Left lobe of liver (tissue), 2 donors: Measurements from ENCODE around the gene NAGA. TPM values are rescaled to one million over a fixed set of nuclear protein-coding genes. Genes with fewer than 3 reads are reported as not detected.

ENCODE experiments used
- ATAC-seq: fragments of 200-7000 bp; cut with Tn5 transposase; one replicate; pipeline ENCODE4 v1.9.1; 2020; ENCODE audit warnings: mild to moderate bottlenecking, moderate library complexity
- DNase-seq: peaks from one replicate; pipeline ENCODE4 v3.0.0-alpha.2; 2020; ENCODE audit warnings: low spot score
- total RNA-seq: library from RNA; stranded (reverse); gene quantifications from one replicate; pipeline ENCODE4 v1.2.1, GENCODE V29; 2021
- donor health status: DM: no; HTN: no; CAD: no; lungs with moderate emphysema.
- donor health status: DM: no; HTN: yes; CAD: no.

Gene NAGA
- total RNA-seq, 1 donor from 2014 or later, result 19.7 TPM

- DNase-seq (no peak), ATAC-seq (no peak)
Observed at GRCh38 chr22:42052765-42053164, 17.8 kb downstream of the NAGA start.

DNA sequence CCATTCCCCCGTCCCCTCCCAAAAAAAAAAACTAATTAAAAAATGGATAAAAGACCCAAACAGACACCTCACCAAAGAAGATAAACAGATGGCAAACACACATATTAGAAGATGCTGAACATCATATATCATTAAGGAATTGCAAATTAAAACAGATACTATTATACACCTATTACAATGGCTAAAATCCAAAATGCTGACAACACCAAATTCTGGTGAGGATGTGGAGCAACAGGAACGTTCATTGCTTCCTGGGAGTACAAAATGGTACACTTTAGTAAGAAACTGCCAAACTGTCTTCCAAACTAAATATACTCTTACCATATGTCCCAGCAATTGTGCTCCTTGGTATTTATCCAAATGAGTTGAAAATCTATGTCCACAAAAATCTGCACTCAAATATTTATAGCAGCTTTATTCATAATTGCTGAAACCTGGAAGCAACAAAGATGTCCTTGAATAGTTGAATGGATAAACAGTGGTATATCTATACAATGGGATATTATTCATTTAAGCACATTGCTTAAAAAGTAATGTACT lies 19.9 kb downstream of the NAGA start:
- DNase-seq (no peak), ATAC-seq (no peak)

DNA sequence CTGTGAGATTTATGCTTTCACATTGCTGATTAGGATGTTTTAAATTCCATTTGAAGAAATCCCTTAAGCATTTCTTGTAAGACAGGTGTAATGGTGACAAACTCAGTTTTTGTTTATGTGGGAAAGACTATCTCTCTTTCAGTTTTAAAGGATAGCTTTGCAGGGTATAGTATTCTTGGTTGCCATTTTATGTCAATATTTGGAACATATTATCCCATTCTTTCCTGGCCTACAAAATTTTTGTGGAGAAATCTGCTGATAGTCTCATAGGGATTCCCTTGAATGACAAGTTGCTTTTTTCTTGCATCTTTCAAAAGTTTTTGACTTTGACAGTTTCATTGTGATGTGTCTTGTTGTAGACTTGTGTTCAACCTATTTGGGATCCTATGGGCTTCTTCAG lies 28.8 kb downstream of the NAGA start:
- no peak for DNase-seq

GRCh38 chr22:42039271-42039670 lies 31.3 kb downstream of the NAGA start:
- ATAC-seq, result no peak

More for the DNA sequence above, 28.8 kb downstream of the NAGA start:
- ATAC-seq, result no peak

DNA sequence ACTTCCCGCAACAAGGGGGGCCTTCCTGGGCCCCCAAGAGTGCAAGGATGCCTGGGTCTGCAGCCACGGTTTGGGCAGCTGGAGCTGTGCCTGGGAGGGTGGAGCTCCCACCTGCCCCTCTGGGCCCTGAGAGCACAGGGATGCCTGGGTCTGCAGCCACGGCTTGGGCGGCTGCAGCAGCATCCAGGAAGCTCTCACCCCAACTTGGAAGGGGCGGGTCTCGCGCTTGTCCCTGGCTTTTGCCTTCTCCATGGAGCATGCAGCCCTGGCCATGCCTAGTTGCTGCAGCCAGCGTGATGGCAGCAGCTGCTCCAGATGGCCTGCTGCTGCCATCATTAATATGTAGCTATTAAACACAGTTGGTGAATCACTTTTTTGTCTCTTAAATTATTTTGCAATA lies 35.4 kb downstream of the NAGA start:
- ATAC-seq (no peak), DNase-seq (no peak)

More at GRCh38 chr22:42039271-42039670, 31.3 kb downstream of the NAGA start:
- DNase-seq, result no peak

DNA sequence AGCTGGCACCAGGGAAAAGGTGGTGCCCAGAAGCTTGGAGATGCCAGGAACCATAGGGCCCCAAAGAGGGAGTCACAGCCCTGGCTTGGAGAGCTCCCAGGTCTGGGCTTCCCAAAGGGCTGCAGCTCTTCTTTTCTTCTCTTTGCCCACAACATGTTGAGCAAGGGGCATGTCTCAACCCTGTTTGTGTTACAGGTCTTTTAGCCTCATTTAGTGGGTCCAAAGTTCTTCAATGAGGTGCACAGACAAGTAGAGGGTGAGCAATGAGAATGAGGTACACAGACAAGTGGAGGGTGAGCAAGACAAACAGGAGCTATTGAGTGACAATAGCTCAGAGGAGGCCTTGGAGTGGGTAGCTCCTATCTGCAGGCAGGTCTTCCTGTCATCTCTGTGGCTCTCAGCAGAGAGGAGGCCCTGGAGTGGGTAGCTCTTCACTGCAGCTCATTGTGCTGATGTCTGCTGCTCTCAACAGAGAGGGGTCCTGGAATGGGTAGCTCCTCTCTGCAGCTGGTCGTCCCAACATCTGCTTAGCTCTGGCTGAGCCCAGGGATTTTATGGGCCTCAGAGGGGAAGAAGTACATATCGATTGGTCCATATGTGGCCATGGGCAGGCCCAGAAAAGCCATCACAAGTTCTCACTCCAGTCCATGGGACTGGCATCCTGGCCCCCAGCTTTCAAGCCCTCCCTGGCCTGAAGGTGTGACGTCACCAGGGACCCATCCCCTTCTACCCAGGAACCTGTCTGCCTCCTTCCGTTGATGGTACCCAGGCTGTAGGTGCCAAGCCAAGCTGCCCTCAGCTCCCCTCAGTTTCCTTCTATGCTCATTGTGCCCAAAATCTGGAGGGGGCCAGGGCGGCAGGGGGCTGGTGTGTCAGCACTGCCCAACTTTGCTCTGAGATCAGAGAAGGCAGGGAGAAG lies 37.1 kb downstream of the NAGA start:
- DNase-seq, result no peak

DNA sequence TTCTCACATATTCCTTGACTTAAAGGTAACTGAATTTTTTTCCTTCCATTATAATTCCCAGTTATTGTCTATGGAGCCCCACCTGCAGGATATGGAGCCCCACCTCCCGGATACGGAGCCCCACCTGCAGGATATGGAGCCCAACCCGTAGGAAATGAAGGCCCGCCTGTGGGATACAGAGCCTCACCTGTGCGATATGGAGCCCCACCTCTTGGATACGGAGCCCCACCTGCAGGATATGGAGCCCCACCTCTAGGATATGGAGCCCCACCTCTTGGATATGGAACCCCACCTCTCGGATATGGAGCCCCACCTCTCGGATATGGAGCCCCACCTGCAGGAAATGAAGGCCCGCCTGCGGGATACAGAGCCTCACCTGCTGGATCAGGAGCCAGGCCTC lies 43.9 kb downstream of the NAGA start:
- no peak for ATAC-seq

More for the DNA sequence above, 37.1 kb downstream of the NAGA start:
- ATAC-seq, result peak; percentile 62

DNA sequence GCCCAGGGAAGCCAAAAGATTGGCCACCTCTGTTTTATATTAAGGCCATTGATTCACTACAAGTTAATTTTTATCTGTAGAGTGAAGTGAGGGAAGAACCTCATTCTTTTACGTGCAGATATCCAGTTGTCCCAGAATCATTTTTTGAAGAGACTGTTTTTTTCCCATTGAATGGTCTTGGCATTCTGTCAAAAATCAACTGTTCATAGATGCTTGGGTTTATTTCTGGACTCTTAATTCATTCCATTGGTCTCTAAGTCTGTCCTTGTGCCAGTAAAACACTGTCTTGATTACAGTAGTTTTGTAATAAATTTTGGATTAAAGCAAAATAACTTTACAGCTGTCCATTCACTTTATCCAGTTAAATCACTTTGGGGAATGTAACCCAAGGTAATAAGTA lies 45.2 kb downstream of the NAGA start:
- DNase-seq (no peak), ATAC-seq (no peak)

More for the DNA sequence above, 43.9 kb downstream of the NAGA start:
- no peak for DNase-seq

DNA sequence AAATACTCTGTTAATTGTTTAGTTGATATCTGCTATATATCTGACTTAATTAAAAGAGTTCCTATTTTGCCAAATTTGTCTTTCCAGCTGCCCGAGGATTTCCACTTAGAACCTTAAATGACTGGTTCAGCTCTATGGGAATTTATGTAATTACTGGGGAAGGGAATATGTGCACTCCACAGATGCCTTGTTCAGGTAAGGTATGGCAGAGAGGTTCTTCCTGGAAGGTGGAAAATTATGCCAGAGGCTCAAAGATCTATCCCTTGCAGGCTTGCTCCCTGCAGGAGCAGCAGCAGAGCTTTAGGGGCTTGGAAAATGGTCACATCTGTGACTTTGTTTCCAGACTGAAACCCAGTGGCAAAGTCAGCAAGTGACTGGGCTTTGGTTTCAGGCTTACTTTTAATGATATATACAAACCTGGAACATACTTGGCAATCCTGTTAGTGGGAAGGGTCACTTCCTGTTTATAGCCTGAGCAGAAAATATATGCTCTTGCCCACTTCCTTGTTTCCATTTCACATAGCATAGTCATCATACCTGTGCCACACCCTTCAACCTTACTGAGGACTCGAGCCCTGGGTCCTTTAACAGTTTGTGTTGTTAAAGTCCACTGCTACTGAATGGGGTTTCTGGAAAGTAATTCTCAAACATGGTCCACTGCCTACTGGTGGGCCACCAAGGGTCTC lies 48.3 kb downstream of the NAGA start:
- DNase-seq, result no peak
- no peak for ATAC-seq

GRCh38 chr22:42021571-42021970 lies 49.0 kb downstream of the NAGA start:
- no peak for ATAC-seq
- DNase-seq, result no peak

DNA sequence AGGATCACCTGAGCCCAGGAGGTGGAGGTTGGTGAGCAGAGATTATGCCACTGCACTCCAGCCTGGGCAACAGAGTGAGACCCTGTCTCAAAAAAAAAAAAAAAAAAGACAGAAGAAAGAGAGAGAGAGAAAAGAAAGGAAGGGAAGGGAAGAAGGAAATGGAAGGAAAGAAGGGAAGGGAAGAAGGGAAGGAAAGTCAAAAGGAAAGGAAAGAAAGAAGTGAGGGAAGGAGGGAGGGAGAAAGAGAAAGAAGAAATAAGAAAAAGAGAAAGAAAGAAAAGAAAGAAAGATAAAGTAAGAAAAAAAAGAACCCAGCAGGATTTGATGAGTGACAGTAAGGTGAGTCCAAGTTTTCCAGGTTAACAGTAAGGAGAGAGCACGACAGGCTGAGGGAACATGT lies 52.4 kb downstream of the NAGA start:
- DNase-seq (no peak), ATAC-seq (no peak)

DNA sequence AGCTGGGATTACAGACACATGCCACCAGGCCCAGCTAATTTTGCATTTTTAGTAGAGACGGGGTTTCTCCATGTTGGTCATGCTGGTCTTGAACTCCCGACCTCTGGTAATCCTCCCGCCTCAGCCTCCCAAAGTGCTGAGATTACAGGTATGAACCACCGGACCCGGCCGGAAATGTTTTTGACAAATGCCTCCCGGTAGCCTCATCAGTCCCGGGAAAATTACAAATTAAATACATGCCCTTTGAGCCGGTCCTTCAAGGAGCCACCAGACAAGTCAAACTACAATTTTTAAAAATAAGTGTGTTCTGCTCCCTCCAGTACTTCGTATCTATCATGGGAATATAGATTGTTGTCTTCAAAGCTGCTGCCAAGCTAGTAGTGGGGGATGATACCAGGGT lies 54.5 kb downstream of the NAGA start:
- DNase-seq, result no peak

DNA sequence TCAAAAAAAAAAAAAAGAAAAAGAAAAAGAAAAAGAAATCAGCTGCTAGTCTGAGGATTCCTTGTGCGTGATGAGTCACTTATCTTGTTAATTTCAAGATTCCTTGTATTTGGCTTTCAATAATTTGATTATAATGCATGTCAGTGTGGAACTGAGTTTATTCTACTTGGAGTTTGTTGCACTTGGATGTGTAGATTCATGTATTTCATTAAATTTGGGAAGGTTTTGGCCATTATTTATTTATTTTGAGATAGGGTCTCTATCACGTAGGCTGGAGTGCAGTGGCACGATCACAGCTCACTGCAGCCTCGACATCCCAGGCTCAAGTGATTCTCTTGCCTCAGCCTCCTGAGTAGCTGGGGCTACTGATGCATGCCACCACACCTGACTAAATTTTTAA lies 57.2 kb downstream of the NAGA start:
- ATAC-seq (no peak), DNase-seq (no peak)

More for the DNA sequence above, 54.5 kb downstream of the NAGA start:
- ATAC-seq, result no peak

DNA sequence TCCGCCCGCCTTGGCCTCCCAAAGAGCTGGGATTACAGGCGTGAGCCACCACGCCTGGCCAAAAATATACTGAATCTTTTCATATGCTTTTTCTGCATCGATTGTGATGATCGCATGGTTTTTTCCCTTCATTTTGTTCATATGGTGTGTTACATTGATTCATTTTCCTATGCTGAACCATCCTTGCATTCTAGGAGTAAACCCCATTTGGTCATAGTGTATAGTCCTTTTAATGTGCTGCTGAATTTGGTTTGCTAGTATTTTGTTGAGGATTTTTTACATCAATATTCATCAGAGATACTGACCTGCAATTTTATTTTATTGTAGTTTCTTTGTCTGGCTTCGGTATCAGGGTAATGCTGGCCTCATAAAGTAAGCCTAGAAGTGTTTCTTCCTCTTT lies 59.8 kb downstream of the NAGA start:
- ATAC-seq (no peak), DNase-seq (no peak)

Other genes starting within 250 kb of the NAGA start
- gene SREBF2, start 237.7 kb downstream of the NAGA start, total RNA-seq, result 30.4 TPM
- gene SHISA8, start 155.7 kb downstream of the NAGA start, total RNA-seq, result not detected
- gene TNFRSF13C, start 144.0 kb downstream of the NAGA start, total RNA-seq, result 0.10 TPM
- not detected for gene CENPM, start 123.7 kb downstream of the NAGA start, total RNA-seq
- not detected for gene SEPTIN3, start 101.4 kb downstream of the NAGA start, total RNA-seq
- gene WBP2NL, start 72.0 kb downstream of the NAGA start, total RNA-seq, result 0.53 TPM
- gene PHETA2, start 3.4 kb upstream of the NAGA start, total RNA-seq, result 1.2 TPM
- 83.8 TPM for gene SMDT1, start 8.9 kb upstream of the NAGA start, total RNA-seq
- gene NDUFA6, start 20.0 kb upstream of the NAGA start, total RNA-seq, result 51.0 TPM
- 358 TPM for gene CYP2D6, start 60.0 kb upstream of the NAGA start, total RNA-seq
- gene TCF20, start 199.8 kb upstream of the NAGA start, total RNA-seq, result 19.0 TPM